K562 (cell line): ENCODE data around the gene LMLN. TPM values are rescaled to one million over a fixed set of nuclear protein-coding genes. Genes with fewer than 3 reads are reported as not detected.

ENCODE experiments used
- CBX2 ChIP-seq: fragments of 200-600 bp; sonication (generic); IDR thresholded peaks from one replicate; pipeline ENCODE4 v1.6.1; 2012; ENCODE audit warnings: mild to moderate bottlenecking, low read length, inconsistent platforms; ENCODE audit not compliant: insufficient read depth, poor library complexity, severe bottlenecking
- CCAR2 ChIP-seq: fragments of 200-400 bp; formaldehyde crosslinking; IDR thresholded peaks from 2 replicates; pipeline ENCODE4 v1.6.1; 2017; ENCODE audit warnings: mild to moderate bottlenecking, low read depth, low read length
- CEBPG ChIP-seq, 3 experiments: fragments of 200-800 bp in 1 of 3; sonication (Bioruptor generic) in 1 of 3; sonication (generic) in 1 of 3; formaldehyde crosslinking in 1 of 3; IDR thresholded peaks in 2 of 3; conservative IDR thresholded peaks in 1 of 3; 2 replicates each; pipeline versions ENCODE4 v1.6.1 to v1.8.0; 2016 to 2022; ENCODE audit warnings: missing compliant biosample characterization in 2 of 3, missing genetic modification characterization in 2 of 3, mild to moderate bottlenecking in 1 of 3, missing genetic modification reagents in 1 of 3
- CHD1 ChIP-seq: fragments of 200-600 bp; sonication (generic); IDR thresholded peaks from one replicate; pipeline ENCODE4 v1.6.1; 2012; ENCODE audit warnings: mild to moderate bottlenecking, moderate library complexity, low read length, inconsistent platforms
- KDM2B ChIP-seq: fragments of 250-450 bp; sonication (Bioruptor Pico); IDR thresholded peaks from 2 replicates; pipeline ENCODE4 v1.8.0; 2021; ENCODE audit warnings: mild to moderate bottlenecking, moderate library complexity
- KLF1 ChIP-seq: fragments of 450-650 bp; IDR thresholded peaks from 2 replicates; pipeline ENCODE4 v1.6.1; 2016; ENCODE audit warnings: missing genetic modification characterization, missing compliant biosample characterization
- L3MBTL2 ChIP-seq: fragments of 450-650 bp; IDR thresholded peaks from 2 replicates; pipeline ENCODE4 v1.6.1; 2016; ENCODE audit warnings: mild to moderate bottlenecking, moderate library complexity
- RBM25 ChIP-seq: fragments of 200-400 bp; formaldehyde crosslinking; IDR thresholded peaks from 2 replicates; pipeline ENCODE4 v1.6.1; 2018; ENCODE audit warnings: low read length, low read depth, moderate library complexity; ENCODE audit not compliant: severe bottlenecking
- SLC30A9 ChIP-seq: fragments of 250-450 bp; sonication (Bioruptor Pico); IDR thresholded peaks from 2 replicates; pipeline ENCODE4 v1.8.0; 2022; ENCODE audit warnings: mild to moderate bottlenecking, moderate library complexity
- SRSF7 ChIP-seq: fragments of 200-400 bp; formaldehyde crosslinking; optimal IDR thresholded peaks from 2 replicates; pipeline ENCODE3; 2017; ENCODE audit warnings: mild to moderate bottlenecking, low read depth, low read length
- ZNF133 ChIP-seq: fragments of 250-450 bp; sonication (Bioruptor Pico); IDR thresholded peaks from 2 replicates; pipeline ENCODE4 v1.4.0; 2020; ENCODE audit warnings: mild to moderate bottlenecking
- ZNF184 ChIP-seq: sonication (generic); formaldehyde crosslinking; IDR thresholded peaks from 2 replicates; pipeline ENCODE4 v1.5.0; 2020; ENCODE audit warnings: missing genetic modification reagents
- ZNF75A ChIP-seq: fragments of 450-650 bp; formaldehyde crosslinking; IDR thresholded peaks from 2 replicates; pipeline ENCODE4 v1.4.0; 2020; ENCODE audit warnings: mild to moderate bottlenecking
- ZZZ3 ChIP-seq: fragments of 450-650 bp; IDR thresholded peaks from 2 replicates; pipeline ENCODE4 v1.6.1; 2016; ENCODE audit warnings: antibody characterized with exemption, mild to moderate bottlenecking, moderate library complexity
- polyA plus RNA-seq, 8 experiments: library from polyadenylated mRNA; depleted of rRNA in 4 of 8; stranded (reverse) in 5 of 8; unstranded in 3 of 8; fragments of >200 nt; fragmentation: Nextera tagmentation in 2 of 8; fragmentation: Illumina TruSeq in 1 of 8; extraction: Ambion mirVana in 2 of 8; extraction: Trizol in 1 of 8; gene quantifications; 2 replicates each; pipeline versions ENCODE4 v1.2.1 to v1.2.3, GENCODE V29; 2011 to 2014; ENCODE audit warnings: inconsistent platforms in 1 of 8, missing spikeins in 1 of 8
- total RNA-seq, 7 experiments: library from RNA; depleted of rRNA in 6 of 7; stranded (reverse); fragments of >200 nt in 6 of 7; fragmentation: Illumina TruSeq in 2 of 7; extraction: Trizol in 2 of 7; gene quantifications; 2 replicates each; pipeline versions ENCODE4 v1.2.1 to v1.2.3, GENCODE V29; 2011 to 2021; ENCODE audit warnings: low replicate concordance in 1 of 7
- TF ChIP-seq, protein P1 (sequence below): fragments of 250-450 bp; sonication (Bioruptor Pico); IDR thresholded peaks from 2 replicates; pipeline ENCODE4 v1.8.0; 2022; ENCODE audit warnings: moderate library complexity, mild to moderate bottlenecking, inconsistent platforms
- TF ChIP-seq, protein P2 (sequence below): sonication (generic); formaldehyde crosslinking; IDR thresholded peaks from 2 replicates; pipeline ENCODE4 v1.9.0; 2022; ENCODE audit warnings: mild to moderate bottlenecking, missing genetic modification reagents
- TF ChIP-seq, protein P3 (sequence below): sonication (generic); IDR thresholded peaks from 2 replicates; pipeline ENCODE4 v1.6.1; 2016
- TF ChIP-seq, protein P4 (sequence below): fragments of 250-450 bp; sonication (Bioruptor Pico); IDR thresholded peaks from 2 replicates; pipeline ENCODE4 v1.5.0; 2020; ENCODE audit warnings: mild to moderate bottlenecking
- TF ChIP-seq, protein P5 (sequence below): fragments of 250-450 bp; sonication (Bioruptor Pico); IDR thresholded peaks from 2 replicates; pipeline ENCODE4 v1.5.0; 2021; ENCODE audit warnings: mild to moderate bottlenecking, borderline replicate concordance
- TF ChIP-seq, protein P6 (sequence below): sonication (generic); formaldehyde crosslinking; IDR thresholded peaks from 2 replicates; pipeline ENCODE4 v1.5.0; 2020; ENCODE audit warnings: missing genetic modification reagents

The LMLN gene
- total and polyA plus RNA-seq, 9 of the 15 experiments (the other 6 are each of a cell fraction or from before 2014, with no cell fraction given), result 2.2 to 15.9 (median 6.9) TPM

DNA sequence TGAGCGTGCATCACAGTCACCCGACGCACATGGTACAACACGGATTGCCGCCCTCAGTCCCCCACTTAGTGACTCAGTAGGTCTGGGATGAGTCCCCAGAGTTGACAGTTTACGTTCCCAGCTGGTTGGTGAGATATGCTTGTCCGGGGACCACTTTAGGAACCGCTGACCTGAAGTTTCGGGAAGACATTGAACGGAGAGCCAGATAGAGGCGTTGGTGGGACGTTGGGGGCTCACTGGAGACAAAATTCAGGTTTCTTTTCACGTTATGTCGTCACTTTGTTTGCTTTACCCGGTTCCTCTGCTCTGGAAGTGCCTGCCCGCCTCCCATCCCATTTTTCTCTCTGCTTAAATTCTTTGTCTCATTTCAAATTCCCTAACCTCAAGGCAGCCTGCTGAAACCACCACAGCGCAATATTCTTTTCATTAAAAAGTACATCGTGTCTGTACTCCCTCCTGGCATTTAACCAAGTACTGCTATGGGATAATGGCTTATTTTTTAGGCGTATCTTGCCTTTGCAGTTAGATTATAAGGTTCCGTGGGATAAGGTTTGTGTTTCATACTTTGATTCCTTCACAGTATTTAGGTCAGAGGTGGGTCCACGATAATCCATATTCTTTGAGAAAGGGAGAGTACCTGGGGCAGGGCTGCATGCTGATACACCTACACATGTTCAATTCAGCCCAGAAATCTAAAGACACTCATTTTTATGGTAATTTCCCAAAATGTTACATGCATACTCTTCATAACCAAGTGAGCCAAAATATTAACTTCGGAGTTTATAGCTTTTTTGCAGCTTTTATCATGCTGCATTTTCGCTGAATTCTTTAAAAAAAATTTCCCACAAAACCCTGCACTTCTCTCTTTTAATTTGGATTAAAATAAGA is 921 bp downstream of the LMLN start (continued):
- TF ChIP-seq, protein P1, sequence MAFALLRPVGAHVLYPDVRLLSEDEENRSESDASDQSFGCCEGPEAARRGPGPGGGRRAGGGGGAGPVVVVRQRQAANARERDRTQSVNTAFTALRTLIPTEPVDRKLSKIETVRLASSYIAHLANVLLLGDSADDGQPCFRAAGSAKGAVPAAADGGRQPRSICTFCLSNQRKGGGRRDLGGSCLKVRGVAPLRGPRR, result no peak
- no peak for TF ChIP-seq CCAR2
- peak; percentile 34 for TF ChIP-seq CHD1
- TF ChIP-seq L3MBTL2, result peak; percentile 88
- TF ChIP-seq, protein P2, sequence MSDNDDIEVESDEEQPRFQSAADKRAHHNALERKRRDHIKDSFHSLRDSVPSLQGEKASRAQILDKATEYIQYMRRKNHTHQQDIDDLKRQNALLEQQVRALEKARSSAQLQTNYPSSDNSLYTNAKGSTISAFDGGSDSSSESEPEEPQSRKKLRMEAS (CRISPR knock-in tag), result peak; percentile 83
- TF ChIP-seq RBM25, result no peak
- TF ChIP-seq ZNF184 (CRISPR knock-in tag), result no peak
- peak; percentile 20; the same call in 1 of the 2 replicates for TF ChIP-seq CEBPG (CRISPR knock-in tag; IDR thresholded peaks at IDR 0.05)
- no peak for TF ChIP-seq CEBPG (tag; conservative IDR thresholded peaks at IDR 0.05 in 1 of 2, IDR thresholded peaks at IDR 0.05 in 1 of 2)
- TF ChIP-seq, protein P3, sequence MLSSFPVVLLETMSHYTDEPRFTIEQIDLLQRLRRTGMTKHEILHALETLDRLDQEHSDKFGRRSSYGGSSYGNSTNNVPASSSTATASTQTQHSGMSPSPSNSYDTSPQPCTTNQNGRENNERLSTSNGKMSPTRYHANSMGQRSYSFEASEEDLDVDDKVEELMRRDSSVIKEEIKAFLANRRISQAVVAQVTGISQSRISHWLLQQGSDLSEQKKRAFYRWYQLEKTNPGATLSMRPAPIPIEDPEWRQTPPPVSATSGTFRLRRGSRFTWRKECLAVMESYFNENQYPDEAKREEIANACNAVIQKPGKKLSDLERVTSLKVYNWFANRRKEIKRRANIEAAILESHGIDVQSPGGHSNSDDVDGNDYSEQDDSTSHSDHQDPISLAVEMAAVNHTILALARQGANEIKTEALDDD, result no peak
- TF ChIP-seq CBX2, result no peak
- no peak for TF ChIP-seq SLC30A9
- no peak for TF ChIP-seq KLF1 (tag)
- no peak for TF ChIP-seq SRSF7
- TF ChIP-seq ZNF133 (CRISPR knock-in tag), result no peak
- TF ChIP-seq KDM2B (CRISPR knock-in tag), result no peak
- TF ChIP-seq, protein P4, sequence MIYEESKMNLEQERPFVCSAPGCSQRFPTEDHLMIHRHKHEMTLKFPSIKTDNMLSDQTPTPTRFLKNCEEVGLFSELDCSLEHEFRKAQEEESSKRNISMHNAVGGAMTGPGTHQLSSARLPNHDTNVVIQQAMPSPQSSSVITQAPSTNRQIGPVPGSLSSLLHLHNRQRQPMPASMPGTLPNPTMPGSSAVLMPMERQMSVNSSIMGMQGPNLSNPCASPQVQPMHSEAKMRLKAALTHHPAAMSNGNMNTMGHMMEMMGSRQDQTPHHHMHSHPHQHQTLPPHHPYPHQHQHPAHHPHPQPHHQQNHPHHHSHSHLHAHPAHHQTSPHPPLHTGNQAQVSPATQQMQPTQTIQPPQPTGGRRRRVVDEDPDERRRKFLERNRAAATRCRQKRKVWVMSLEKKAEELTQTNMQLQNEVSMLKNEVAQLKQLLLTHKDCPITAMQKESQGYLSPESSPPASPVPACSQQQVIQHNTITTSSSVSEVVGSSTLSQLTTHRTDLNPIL, result no peak
- TF ChIP-seq ZNF75A, result no peak
- TF ChIP-seq, protein P5, sequence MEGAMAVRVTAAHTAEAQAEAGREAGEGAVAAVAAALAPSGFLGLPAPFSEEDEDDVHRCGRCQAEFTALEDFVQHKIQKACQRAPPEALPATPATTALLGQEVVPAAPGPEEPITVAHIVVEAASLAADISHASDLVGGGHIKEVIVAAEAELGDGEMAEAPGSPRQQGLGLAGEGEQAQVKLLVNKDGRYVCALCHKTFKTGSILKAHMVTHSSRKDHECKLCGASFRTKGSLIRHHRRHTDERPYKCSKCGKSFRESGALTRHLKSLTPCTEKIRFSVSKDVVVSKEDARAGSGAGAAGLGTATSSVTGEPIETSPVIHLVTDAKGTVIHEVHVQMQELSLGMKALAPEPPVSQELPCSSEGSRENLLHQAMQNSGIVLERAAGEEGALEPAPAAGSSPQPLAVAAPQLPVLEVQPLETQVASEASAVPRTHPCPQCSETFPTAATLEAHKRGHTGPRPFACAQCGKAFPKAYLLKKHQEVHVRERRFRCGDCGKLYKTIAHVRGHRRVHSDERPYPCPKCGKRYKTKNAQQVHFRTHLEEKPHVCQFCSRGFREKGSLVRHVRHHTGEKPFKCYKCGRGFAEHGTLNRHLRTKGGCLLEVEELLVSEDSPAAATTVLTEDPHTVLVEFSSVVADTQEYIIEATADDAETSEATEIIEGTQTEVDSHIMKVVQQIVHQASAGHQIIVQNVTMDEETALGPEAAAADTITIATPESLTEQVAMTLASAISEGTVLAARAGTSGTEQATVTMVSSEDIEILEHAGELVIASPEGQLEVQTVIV (CRISPR knock-in tag), result no peak
- TF ChIP-seq, protein P6, sequence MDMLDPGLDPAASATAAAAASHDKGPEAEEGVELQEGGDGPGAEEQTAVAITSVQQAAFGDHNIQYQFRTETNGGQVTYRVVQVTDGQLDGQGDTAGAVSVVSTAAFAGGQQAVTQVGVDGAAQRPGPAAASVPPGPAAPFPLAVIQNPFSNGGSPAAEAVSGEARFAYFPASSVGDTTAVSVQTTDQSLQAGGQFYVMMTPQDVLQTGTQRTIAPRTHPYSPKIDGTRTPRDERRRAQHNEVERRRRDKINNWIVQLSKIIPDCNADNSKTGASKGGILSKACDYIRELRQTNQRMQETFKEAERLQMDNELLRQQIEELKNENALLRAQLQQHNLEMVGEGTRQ (CRISPR knock-in tag), result no peak
- TF ChIP-seq ZZZ3, result no peak
